COLO668 (cell line): Measurements from ENCODE around the gene SEPTIN10.

ENCODE experiments used
- DNase-seq: peaks from one replicate; lab custom pipeline; 2025; ENCODE audit not compliant: unreplicated experiment; lab: John Stamatoyannopoulos, UW

The SEPTIN10 gene

GRCh38 chr2:109501461-109501860, 112.3 kb downstream of the SEPTIN10 start:
- no peak for DNase-seq

- DNase-seq, result no peak
Measured at GRCh38 chr2:109500910-109501309, 112.9 kb downstream of the SEPTIN10 start.

GRCh38 chr2:109499566-109499965, 114.2 kb downstream of the SEPTIN10 start:
- DNase-seq, result no peak

- no peak for DNase-seq
Measured at GRCh38 chr2:109498906-109499305, 114.9 kb downstream of the SEPTIN10 start.

GRCh38 chr2:109497911-109498870, 115.6 kb downstream of the SEPTIN10 start:
- peak; percentile 51 for DNase-seq

- no peak for DNase-seq
Measured at GRCh38 chr2:109497463-109497862, 116.3 kb downstream of the SEPTIN10 start.

GRCh38 chr2:109494351-109494750, 119.4 kb downstream of the SEPTIN10 start:
- no peak for DNase-seq

- DNase-seq, result no peak
Measured at GRCh38 chr2:109493176-109493935, 120.4 kb downstream of the SEPTIN10 start.
